SK-N-MC (cell line): Measurements from ENCODE around the gene DLX1.

Experiments used
- DNase-seq: peaks from one replicate; pipeline ENCODE4 v3.0.0-alpha.2; 2011; ENCODE audit warnings: low read depth, low spot score
- H3K27ac ChIP-seq: fragments of 200-600 bp; sonication (generic); 2 replicates; pipeline ENCODE4 v1.5.1; 2016; ENCODE audit warnings: mixed run types
- H3K36me3 ChIP-seq: fragments of 200-600 bp; sonication (generic); 2 replicates; pipeline ENCODE4 v1.6.1; 2017; ENCODE audit warnings: antibody characterized with exemption, low read length, mixed read lengths; ENCODE audit not compliant: insufficient read depth
- H3K4me3 ChIP-seq: fragments of 200-600 bp; sonication (generic); 2 replicates; pipeline ENCODE4 v1.5.1; 2016
- H3K9ac ChIP-seq: fragments of 200-600 bp; sonication (generic); 2 replicates; pipeline ENCODE4 v1.8.0; 2017; ENCODE audit warnings: mixed run types, mixed read lengths; ENCODE audit not compliant: insufficient read length
- H3K9me3 ChIP-seq: fragments of 200-600 bp; sonication (generic); 2 replicates; pipeline ENCODE4 v1.6.1; 2017; ENCODE audit warnings: low read depth, mild to moderate bottlenecking, antibody characterized with exemption, low read length, moderate library complexity, mixed read lengths
- EZH2 ChIP-seq: fragments of 200-600 bp; sonication (generic); IDR thresholded peaks from one replicate; pipeline ENCODE4 v1.6.1; 2017; ENCODE audit warnings: antibody characterized with exemption
- FOXP2 ChIP-seq: optimal IDR thresholded peaks from 2 replicates; pipeline ENCODE3; 2011; ENCODE audit warnings: mild to moderate bottlenecking, moderate library complexity; ENCODE audit not compliant: insufficient read depth; ENCODE audit errors: extremely low read length, control extremely low read depth
- POLR2AphosphoS5 ChIP-seq: IDR thresholded peaks from 2 replicates; pipeline ENCODE4 v1.6.1; 2012; ENCODE audit warnings: mild to moderate bottlenecking, low read depth, low read length, borderline replicate concordance

DLX1 gene

DNA sequence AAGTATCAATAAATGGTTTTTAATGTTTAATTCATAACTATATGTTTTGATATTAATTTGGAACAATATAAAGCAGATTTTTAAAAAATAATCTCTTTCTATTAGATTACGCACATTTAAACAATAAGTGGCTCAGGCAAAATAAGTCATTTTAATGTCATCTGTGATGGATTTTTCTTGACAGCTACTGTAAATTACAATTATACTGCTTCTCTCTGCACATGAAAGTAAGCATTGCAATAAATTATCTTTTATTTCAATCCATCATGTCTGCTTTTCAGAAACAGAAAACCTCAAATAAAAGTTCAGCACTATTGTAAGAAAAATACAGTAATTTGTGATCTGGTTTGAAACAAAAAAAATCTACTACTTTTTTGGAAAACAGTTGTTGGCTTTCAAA, 11.1 kb upstream of the DLX1 start:
- no peak for DNase-seq
- no peak for TF ChIP-seq FOXP2
- no peak for TF ChIP-seq POLR2AphosphoS5
- no peak for TF ChIP-seq EZH2
- Histone ChIP-seq H3K36me3 (no peaks in the 10 kb centered on the region), H3K27ac (no peak overlapping the region), H3K4me3 (no peak overlapping the region), H3K9me3 (no peaks in the 10 kb centered on the region), H3K9ac (no peak overlapping the region)

- H3K9me3 ChIP-seq, result no peaks in the 10 kb centered on the region
- TF ChIP-seq FOXP2 (no peak), EZH2 (no peak), POLR2AphosphoS5 (no peak)
- H3K4me3 ChIP-seq, result no peak overlapping the region
- H3K27ac ChIP-seq, result no peak overlapping the region
- no peak for DNase-seq
- no peak overlapping the region for H3K9ac ChIP-seq
- no peaks in the 10 kb centered on the region for H3K36me3 ChIP-seq
Measured at GRCh38 chr2:172079416-172079815, 5.9 kb upstream of the DLX1 start.

DNA sequence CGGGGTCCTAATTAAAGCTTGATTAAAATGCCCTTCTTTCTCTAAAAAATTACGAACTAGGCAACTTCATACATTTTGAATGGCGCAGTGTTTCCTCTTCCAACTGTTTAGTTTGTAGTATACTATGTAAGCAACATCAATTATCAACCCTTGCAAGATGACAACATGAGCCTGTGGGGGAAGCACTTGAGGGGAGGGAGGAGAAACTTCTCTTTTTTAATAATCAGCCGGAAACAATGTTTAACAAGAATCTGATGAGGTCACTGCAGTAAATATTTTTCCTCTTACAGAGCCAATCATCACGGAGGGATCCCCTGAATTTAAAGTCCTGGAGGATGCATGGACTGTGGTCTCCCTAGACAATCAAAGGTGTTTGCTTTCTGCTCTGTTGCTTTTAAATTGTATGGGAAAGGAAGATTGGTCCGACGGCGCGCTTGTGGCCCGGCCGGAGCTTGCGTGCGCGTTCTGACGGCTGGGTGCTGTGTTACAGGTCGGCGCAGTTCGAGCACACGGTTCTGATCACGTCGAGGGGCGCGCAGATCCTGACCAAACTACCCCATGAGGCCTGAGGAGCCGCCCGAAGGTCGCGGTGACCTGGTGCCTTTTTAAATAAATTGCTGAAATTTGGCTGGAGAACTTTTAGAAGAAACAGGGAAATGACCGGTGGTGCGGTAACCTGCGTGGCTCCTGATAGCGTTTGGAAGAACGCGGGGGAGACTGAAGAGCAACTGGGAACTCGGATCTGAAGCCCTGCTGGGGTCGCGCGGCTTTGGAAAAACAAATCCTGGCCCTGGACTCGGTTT, 5.3 kb upstream of the DLX1 start:
- Histone ChIP-seq H3K4me3 (no peak overlapping the region), H3K36me3 (no peaks in the 10 kb centered on the region), H3K27ac (no peak overlapping the region), H3K9me3 (no peaks in the 10 kb centered on the region), H3K9ac (no peak overlapping the region)
- no peak for DNase-seq
- TF ChIP-seq FOXP2 (no peak), EZH2 (no peak), POLR2AphosphoS5 (no peak)

DNA sequence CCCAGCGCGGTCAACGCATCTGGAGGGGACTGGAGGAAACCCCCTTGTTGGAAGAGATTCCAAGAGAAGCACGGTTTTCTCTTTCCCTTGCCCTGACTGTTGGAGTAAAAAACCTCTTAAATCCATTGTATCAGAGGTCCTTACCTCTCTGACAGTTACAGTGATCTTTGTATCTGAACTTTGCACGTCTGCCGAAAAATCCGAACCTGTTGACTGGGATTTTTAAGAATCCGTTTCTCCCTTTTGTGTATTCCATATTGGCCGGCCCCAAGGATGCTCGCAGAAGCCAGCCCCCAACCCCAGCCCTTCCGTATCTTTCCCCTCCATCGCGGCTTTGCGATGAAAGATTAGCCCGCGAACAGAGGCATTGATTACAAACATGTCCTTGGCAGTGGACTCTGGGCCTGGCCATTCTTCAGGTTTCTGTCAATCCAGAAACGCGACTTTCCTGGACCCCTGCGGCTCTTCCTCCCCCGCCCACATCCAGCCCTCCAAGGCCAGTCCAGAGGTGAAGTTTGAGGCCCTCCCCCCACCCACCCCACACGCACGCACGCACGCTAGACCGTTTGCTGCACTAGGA, 4.6 kb upstream of the DLX1 start:
- no peak overlapping the region for H3K4me3 ChIP-seq
- TF ChIP-seq POLR2AphosphoS5 (no peak), EZH2 (no peak), FOXP2 (no peak)
- H3K9me3 ChIP-seq, result no peaks in the 10 kb centered on the region
- H3K36me3 ChIP-seq, result no peaks in the 10 kb centered on the region
- no peak overlapping the region for H3K9ac ChIP-seq
- no peak for DNase-seq
- H3K27ac ChIP-seq, result no peak overlapping the region

DNA sequence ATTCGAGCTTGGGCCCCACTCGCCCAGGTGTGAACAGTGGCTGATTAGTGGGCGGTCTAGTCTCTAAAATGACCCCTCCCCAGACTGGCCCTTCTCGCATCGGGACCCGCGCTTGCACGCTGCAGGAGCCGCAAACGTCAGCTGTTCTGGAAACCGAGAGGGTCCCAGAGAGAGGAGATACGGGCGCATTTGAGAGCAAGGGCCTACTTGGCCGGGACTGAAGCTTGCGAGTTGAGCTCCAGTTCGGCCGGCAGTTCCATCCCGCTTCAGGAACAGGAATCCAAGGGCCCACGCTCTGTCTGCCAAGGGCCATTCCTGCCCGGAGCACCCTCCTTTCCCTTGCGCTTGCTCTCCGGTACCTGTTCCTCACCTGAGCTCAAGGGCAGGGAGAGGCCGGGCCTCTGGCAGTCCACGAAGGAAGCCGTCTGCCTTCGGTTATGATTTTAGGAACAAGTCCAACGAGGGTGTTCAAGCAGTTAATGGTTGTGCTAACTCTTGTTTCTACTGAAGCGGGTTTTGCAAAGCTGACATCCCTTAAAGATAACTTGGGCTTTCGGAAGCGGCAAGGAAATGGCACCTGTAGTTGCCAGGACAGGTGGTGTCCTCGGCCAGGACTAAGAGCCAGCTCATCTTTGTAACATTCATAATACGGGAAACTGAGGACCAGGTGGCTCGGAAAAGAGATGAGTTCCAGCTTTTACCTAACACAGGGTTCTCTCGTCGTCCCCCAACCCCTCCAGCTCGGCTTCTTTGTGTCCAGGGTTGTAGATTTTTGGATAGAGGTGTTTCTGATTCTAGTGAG, 3.9 kb upstream of the DLX1 start:
- DNase-seq, result no peak
- Histone ChIP-seq H3K9me3 (no peaks in the 10 kb centered on the region), H3K9ac (no peak overlapping the region), H3K36me3 (no peaks in the 10 kb centered on the region), H3K27ac (no peak overlapping the region), H3K4me3 (no peak overlapping the region)
- TF ChIP-seq EZH2 (no peak), POLR2AphosphoS5 (no peak), FOXP2 (no peak)

DNA sequence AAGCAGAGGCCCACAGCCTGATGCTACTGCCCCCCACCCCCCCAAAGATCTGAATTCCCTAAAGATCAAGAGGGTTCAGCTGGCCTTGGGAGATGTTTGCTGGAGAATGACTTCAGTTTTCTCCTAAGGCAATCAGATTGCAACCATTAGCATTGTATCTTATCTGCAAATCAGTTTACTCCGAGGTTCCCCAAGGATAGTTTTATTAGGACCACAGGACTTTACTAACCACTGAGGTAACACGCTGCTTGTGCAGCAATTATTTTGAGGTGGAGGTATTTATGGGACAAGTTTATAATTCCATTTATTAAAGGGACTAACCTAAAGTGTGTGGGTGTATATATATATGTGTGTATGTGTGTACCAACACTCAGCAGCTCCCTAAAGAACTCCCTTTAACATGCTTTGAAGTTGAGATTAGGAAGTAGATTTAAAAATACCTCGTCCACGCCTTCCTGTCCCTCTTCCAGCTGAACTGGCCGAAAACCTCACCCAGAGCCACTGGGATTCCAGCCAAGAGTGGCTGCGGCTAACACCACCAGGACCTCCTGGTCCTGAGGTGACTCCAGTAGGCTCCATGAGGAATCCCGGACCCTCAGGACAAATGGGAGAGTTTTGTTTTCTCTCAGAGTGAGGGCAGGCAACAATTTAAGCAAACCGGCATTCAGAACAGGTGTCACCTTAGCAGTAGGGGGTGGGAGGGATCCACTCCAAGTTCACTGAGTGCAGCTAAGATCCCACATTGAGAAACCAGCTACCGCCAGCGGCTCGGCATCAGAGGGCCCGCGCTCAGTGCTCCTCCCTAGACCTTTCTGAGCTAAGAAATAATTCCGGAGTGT, 3.0 kb upstream of the DLX1 start:
- DNase-seq, result no peak
- TF ChIP-seq EZH2 (no peak), FOXP2 (no peak), POLR2AphosphoS5 (no peak)
- H3K4me3 ChIP-seq, result no peak overlapping the region
- H3K27ac ChIP-seq, result no peak overlapping the region
- no peaks in the 10 kb centered on the region for H3K9me3 ChIP-seq
- H3K9ac ChIP-seq, result no peak overlapping the region
- no peaks in the 10 kb centered on the region for H3K36me3 ChIP-seq

DNA sequence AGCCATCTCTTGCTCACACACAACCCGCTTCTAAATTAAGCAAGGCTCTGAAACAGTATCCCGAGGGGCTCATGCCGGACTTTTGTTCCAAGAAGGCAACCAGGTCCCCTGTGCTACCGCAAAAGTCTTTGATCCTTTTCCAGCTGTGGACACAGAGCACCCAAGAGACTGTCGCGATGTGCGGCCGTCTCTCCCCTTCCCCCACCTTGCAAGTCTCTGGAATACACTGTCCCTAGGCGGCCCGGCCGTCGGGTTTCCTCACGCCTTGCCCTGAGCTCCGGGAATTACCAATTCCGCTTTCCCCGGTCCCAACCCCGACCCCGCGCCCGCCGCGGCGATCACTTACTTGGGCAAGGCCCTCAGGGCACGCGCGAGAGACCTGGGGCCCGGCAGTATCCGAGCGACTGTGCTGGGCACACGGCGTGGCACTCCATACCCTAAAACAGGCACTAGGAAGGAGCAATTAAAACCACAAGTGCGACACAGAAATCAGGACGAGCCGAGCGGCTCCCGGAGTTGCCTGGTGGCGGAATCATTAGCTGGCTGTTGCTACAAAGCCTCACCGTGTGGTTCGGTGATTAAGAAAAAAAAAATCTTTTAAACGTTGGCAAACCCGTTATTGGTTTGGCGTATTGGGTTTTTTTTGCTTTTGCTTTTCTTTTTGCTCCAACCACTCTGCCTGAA, 2.2 kb upstream of the DLX1 start:
- H3K27ac ChIP-seq, result no peak overlapping the region
- TF ChIP-seq POLR2AphosphoS5, result no peak
- TF ChIP-seq FOXP2, result no peak
- no peak for TF ChIP-seq EZH2
- DNase-seq, result no peak
- no peak overlapping the region for H3K4me3 ChIP-seq
- H3K9ac ChIP-seq, result no peak overlapping the region
- no peaks in the 10 kb centered on the region for H3K36me3 ChIP-seq
- no peaks in the 10 kb centered on the region for H3K9me3 ChIP-seq
